Measurements from ENCODE around the gene GAS2. TPM values are rescaled to one million over a fixed set of nuclear protein-coding genes. Genes with fewer than 3 reads are reported as not detected.

GAS2 gene
- under 1 TPM; 0.43 to 0.46 TPM for polyA plus RNA-seq

DNA sequence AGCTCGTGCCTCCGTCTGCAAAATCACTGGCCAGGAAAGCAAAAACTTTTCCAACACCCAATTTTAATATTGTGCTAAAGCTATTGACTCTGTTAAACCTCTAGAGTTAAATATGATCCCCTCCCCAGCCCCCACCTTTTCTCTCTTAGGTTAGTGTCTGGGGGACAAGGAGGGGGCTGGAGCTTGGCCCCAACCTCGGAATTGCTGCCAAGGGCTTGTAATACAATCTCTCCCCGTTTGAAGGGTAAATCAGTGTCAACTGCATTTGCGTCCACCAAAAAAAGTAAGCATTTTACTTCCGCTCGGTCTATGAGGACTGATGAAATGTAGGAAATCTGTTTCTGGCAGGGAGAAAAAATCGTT is at the start of gene GAS2:
GAS2 (plus strand) TSS at position 287 of the 363 bp plus-strand sequence. CDS start 8,259 bp downstream, outside the sequence.
- 5 to 7% methylated on average over 8 of the region's 8 CpGs for WGBS, 2 donors
- Histone ChIP-seq H3K27me3 (ENCODE audit: control insufficient read depth in 1 of 2, insufficient read depth in 2 of 2, low read length in 2 of 2) (peaks cover 0 to 4% of the 10 kb centered on the region in 2 donors), H3K36me3 (ENCODE audit: control insufficient read depth in 2 of 2, insufficient read depth in 2 of 2, low read length in 1 of 2) (no peaks in the 10 kb centered on the region), H3K4me3 (ENCODE audit: low read depth in 1 of 2, low read length in 2 of 2) (peak within 1 kb of the TSS; percentile 39 to 56), H3K27ac (ENCODE audit: low read depth in 2 of 2, low read length in 1 of 2) (no peak within 1 kb of the TSS), H3K9me3 (ENCODE audit: control insufficient read depth in 2 of 2, insufficient read depth in 1 of 2, low read depth in 1 of 2, low read length in 1 of 2) (no peaks in the 10 kb centered on the region), H3K4me1 (ENCODE audit: control insufficient read depth in 2 of 2, insufficient read depth in 2 of 2, low read length in 1 of 2) (peaks cover 2 to 3% of the 10 kb centered on the region in 2 donors)

DNA sequence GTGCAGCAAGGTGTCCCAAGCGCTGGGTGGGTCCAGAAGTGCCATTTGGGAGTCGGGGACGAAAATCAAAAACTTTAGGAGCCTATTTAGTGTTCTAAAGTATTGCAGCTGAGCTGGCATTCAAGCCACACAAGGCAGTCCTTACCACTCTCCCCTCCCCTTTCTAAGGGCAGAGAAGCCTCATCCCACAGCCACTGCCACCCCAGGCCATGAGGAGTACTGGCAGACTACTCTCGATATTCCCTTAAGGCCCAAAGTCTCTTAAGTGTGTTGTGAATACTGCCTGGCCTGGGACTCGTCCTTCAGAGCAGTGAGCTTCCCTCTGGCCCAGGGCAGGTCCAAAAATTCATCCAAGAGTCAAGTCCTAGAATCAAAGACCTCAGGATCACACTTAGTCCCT is 48.5 kb upstream of the GAS2 start:
- no peaks in the 10 kb centered on the region for H3K36me3 ChIP-seq (ENCODE audit: control insufficient read depth in 2 of 2, insufficient read depth in 2 of 2, low read length in 1 of 2)
- WGBS, 2 donors: 88 to 91% methylated on average over 5 of the region's 5 CpGs
- no peaks in the 10 kb centered on the region for H3K4me1 ChIP-seq (ENCODE audit: control insufficient read depth in 2 of 2, insufficient read depth in 2 of 2, low read length in 1 of 2)
- no peak overlapping the region for H3K4me3 ChIP-seq (ENCODE audit: low read depth in 1 of 2, low read length in 2 of 2)
- H3K27me3 ChIP-seq (ENCODE audit: control insufficient read depth in 1 of 2, insufficient read depth in 2 of 2, low read length in 2 of 2): no peaks in the 10 kb centered on the region
- H3K27ac ChIP-seq (ENCODE audit: low read depth in 2 of 2, low read length in 1 of 2): no peak overlapping the region
- H3K9me3 ChIP-seq (ENCODE audit: control insufficient read depth in 2 of 2, insufficient read depth in 1 of 2, low read depth in 1 of 2, low read length in 1 of 2): no peaks in the 10 kb centered on the region

DNA sequence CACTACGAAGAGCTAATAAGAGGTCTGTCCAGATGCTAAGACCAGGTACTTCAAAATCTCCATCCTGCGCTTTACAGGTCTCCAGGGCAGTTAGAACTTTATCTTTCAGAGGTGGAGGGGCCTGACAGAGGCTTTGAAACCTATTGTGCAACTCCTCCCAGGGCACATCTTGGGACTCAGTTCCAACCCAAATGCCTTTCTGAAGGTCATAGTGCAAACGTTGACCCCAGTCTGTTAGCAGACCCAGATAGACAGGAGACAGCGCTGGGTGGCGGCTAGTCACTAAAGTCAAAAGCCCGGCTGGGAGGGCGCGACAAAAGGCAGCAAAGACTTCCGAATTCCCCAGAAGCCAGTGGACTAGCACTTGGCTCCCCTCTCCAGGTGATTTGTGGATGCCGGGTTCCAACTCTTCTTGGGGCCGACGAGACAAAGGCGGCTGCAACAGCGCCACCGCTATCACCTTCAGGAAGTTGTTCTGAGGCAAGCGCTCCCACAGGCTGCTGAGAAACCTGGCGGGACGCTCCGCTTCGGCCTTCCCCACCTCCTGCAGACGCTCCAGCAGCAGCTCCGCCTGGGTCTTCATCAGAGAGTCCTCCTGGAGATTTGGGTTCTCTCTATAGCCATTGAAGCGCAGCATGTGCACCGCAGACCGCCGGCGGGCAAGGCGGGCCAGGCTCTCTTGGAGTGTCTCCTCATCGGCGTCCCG is 41.5 kb upstream of the GAS2 start:
- peak overlapping the region; percentile 94 to 97 for H3K4me3 ChIP-seq (ENCODE audit: low read depth in 1 of 2, low read length in 2 of 2)
- H3K27me3 ChIP-seq (ENCODE audit: control insufficient read depth in 1 of 2, insufficient read depth in 2 of 2, low read length in 2 of 2): no peaks in the 10 kb centered on the region
- peak overlapping the region; percentile 96 to 97 for H3K27ac ChIP-seq (ENCODE audit: low read depth in 2 of 2, low read length in 1 of 2)
- WGBS, 2 donors: 3 to 5% methylated on average over 31 of the region's 31 CpGs
- H3K4me1 ChIP-seq (ENCODE audit: control insufficient read depth in 2 of 2, insufficient read depth in 2 of 2, low read length in 1 of 2): peaks cover 0 to 3% of the 10 kb centered on the region in 2 donors
- no peaks in the 10 kb centered on the region for H3K9me3 ChIP-seq (ENCODE audit: control insufficient read depth in 2 of 2, insufficient read depth in 1 of 2, low read depth in 1 of 2, low read length in 1 of 2)
- no peaks in the 10 kb centered on the region for H3K36me3 ChIP-seq (ENCODE audit: control insufficient read depth in 2 of 2, insufficient read depth in 2 of 2, low read length in 1 of 2)

DNA sequence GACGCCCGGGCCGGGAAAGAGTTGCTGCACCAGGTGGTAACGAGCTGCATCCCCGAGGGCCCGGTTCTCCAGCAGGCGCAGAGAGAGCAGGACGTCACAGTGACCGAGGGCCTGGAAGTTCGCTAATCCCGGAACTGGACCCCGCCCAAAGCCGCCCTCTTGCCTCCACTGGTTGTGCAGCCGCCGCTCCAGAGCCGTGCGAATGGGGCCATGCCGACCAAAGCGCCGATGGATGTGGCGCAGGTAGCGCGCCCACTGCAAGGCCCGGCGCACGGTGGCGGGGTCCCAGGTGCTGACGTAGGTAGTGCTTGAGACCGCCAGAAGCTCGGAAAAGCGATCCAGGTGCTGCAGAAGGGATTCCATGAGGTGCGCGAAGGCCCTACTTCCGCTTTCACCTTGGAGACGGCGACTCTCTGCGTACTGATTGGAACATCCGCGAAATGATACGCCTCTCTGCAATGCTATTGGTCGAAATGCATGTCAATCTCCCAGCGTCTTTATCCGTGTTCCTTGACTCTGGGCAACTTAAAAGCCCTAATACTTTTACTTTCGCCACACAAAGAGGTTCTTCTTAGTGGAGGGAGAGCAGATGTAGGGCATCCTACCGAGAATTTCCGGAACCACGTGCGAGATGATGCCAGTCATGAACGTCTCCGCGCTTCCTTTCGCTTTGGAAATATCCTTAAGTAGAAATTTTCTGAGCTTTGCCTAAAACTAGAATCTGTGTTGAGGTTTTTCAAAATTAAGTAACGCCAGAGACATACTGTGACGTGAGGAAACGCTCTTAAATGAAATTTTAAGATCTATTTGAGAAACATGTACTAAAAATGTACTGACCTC is 40.7 kb upstream of the GAS2 start, which contains the start of gene FANCF:
FANCF (minus strand) TSS at position 376 of the 840 bp plus-strand sequence; CDS start at position 363, 13 bp downstream.
- Histone ChIP-seq H3K27me3 (ENCODE audit: control insufficient read depth in 1 of 2, insufficient read depth in 2 of 2, low read length in 2 of 2) (no peaks in the 10 kb centered on the region), H3K4me1 (ENCODE audit: control insufficient read depth in 2 of 2, insufficient read depth in 2 of 2, low read length in 1 of 2) (peaks cover 0 to 3% of the 10 kb centered on the region in 2 donors), H3K27ac (ENCODE audit: low read depth in 2 of 2, low read length in 1 of 2) (peak within 1 kb of the TSS; percentile 96 to 97), H3K4me3 (ENCODE audit: low read depth in 1 of 2, low read length in 2 of 2) (peak within 1 kb of the TSS; percentile 94 to 97), H3K9me3 (ENCODE audit: control insufficient read depth in 2 of 2, insufficient read depth in 1 of 2, low read depth in 1 of 2, low read length in 1 of 2) (no peaks in the 10 kb centered on the region), H3K36me3 (ENCODE audit: control insufficient read depth in 2 of 2, insufficient read depth in 2 of 2, low read length in 1 of 2) (no peaks in the 10 kb centered on the region)
- 1% methylated on average over 55 of the region's 55 CpGs for WGBS, 2 donors

DNA sequence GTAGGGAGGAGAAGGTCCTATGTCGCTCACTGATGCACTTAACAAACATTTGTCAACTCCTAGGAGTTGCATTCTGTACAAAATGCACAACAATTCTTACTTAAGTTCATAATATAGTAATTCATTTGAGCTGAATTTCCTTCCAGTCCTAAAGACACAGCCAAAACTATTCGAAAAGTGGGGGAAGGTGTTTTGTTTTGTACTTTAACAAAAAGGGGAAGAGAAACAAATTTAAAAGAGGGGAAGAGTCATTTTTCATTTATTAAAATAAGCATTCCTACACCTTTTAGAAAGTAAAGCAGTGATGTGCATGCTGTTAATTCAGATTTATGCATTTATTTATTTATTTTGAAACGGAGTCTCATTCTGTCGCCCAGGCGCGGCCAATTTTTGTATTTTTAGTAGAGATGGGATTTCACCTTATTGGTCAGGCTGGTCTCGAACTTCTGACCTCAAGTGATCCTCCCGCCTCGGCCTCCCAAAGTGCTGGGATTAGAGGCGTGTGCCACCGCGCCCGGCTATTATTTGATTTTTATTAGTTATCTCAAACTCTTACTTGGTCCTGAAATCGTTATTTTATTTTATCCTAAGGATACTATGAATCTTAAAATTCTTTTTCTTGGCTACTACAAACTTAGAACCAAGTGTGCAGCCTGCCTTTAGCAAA is 39.7 kb upstream of the GAS2 start:
- 92 to 96% methylated on average over 14 of the region's 14 CpGs for WGBS, 2 donors
- peaks cover 0 to 3% of the 10 kb centered on the region in 2 donors for H3K4me1 ChIP-seq (ENCODE audit: control insufficient read depth in 2 of 2, insufficient read depth in 2 of 2, low read length in 1 of 2)
- H3K27ac ChIP-seq (ENCODE audit: low read depth in 2 of 2, low read length in 1 of 2): no peak overlapping the region
- no peaks in the 10 kb centered on the region for H3K9me3 ChIP-seq (ENCODE audit: control insufficient read depth in 2 of 2, insufficient read depth in 1 of 2, low read depth in 1 of 2, low read length in 1 of 2)
- H3K4me3 ChIP-seq (ENCODE audit: low read depth in 1 of 2, low read length in 2 of 2): no peak overlapping the region
- H3K27me3 ChIP-seq (ENCODE audit: control insufficient read depth in 1 of 2, insufficient read depth in 2 of 2, low read length in 2 of 2): no peaks in the 10 kb centered on the region
- no peaks in the 10 kb centered on the region for H3K36me3 ChIP-seq (ENCODE audit: control insufficient read depth in 2 of 2, insufficient read depth in 2 of 2, low read length in 1 of 2)

DNA sequence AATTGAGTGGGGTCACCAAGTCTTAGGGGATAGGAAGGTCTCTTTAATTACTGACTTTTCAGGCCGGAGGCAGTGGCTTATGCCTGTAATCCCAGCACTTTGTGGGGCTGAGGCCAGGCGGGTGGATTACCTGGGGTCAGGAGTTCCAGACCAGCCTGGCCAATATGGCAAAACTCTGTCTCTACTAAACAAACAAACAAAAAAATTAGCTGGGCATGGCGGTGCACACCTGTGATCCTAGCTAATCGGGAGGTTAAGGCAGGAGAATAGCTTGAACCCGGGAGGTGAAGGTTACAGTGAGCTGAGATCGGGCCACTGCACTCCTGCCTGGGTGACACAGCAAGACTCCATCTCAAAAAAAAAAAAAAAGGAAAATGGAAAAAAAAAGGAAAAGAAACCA is 39.0 kb upstream of the GAS2 start:
- Histone ChIP-seq H3K27me3 (ENCODE audit: control insufficient read depth in 1 of 2, insufficient read depth in 2 of 2, low read length in 2 of 2) (no peaks in the 10 kb centered on the region), H3K27ac (ENCODE audit: low read depth in 2 of 2, low read length in 1 of 2) (no peak overlapping the region), H3K4me3 (ENCODE audit: low read depth in 1 of 2, low read length in 2 of 2) (no peak overlapping the region), H3K9me3 (ENCODE audit: control insufficient read depth in 2 of 2, insufficient read depth in 1 of 2, low read depth in 1 of 2, low read length in 1 of 2) (no peaks in the 10 kb centered on the region), H3K4me1 (ENCODE audit: control insufficient read depth in 2 of 2, insufficient read depth in 2 of 2, low read length in 1 of 2) (peaks cover 0 to 3% of the 10 kb centered on the region in 2 donors), H3K36me3 (ENCODE audit: control insufficient read depth in 2 of 2, insufficient read depth in 2 of 2, low read length in 1 of 2) (no peaks in the 10 kb centered on the region)
- WGBS, 2 donors: 96 to 97% methylated on average over 6 of the region's 6 CpGs

DNA sequence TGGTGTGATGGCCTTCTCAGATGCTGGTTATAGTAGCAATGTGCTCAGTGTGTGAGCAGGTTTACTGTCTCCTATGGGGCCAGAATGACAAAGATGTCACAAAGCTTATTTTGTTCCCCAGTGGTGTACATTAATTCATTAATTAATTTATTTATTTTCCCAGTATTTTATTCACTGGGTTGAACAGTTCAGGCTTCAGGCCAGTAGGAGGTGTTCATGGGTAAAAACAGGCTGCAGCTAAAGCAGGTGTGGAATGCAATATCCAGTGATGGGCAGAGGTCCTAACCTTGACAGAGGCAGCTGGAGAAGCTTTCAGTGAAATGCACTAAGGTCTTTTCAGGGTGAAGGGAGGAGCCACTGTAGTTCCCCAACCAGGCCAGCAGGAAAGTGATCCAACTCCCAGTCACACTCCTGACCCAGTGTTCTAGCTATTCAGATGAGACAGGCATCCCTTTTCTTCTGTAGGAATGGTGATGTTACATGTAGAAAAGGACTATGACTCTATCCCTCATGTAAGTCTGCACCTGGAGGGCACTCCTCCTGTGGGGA is 33.0 kb upstream of the GAS2 start:
- no peaks in the 10 kb centered on the region for H3K4me1 ChIP-seq (ENCODE audit: control insufficient read depth in 2 of 2, insufficient read depth in 2 of 2, low read length in 1 of 2)
- no peaks in the 10 kb centered on the region for H3K27me3 ChIP-seq (ENCODE audit: control insufficient read depth in 1 of 2, insufficient read depth in 2 of 2, low read length in 2 of 2)
- no peaks in the 10 kb centered on the region for H3K36me3 ChIP-seq (ENCODE audit: control insufficient read depth in 2 of 2, insufficient read depth in 2 of 2, low read length in 1 of 2)
- H3K27ac ChIP-seq (ENCODE audit: low read depth in 2 of 2, low read length in 1 of 2): no peak overlapping the region
- H3K4me3 ChIP-seq (ENCODE audit: low read depth in 1 of 2, low read length in 2 of 2): no peak overlapping the region
- H3K9me3 ChIP-seq (ENCODE audit: control insufficient read depth in 2 of 2, insufficient read depth in 1 of 2, low read depth in 1 of 2, low read length in 1 of 2): no peaks in the 10 kb centered on the region

DNA sequence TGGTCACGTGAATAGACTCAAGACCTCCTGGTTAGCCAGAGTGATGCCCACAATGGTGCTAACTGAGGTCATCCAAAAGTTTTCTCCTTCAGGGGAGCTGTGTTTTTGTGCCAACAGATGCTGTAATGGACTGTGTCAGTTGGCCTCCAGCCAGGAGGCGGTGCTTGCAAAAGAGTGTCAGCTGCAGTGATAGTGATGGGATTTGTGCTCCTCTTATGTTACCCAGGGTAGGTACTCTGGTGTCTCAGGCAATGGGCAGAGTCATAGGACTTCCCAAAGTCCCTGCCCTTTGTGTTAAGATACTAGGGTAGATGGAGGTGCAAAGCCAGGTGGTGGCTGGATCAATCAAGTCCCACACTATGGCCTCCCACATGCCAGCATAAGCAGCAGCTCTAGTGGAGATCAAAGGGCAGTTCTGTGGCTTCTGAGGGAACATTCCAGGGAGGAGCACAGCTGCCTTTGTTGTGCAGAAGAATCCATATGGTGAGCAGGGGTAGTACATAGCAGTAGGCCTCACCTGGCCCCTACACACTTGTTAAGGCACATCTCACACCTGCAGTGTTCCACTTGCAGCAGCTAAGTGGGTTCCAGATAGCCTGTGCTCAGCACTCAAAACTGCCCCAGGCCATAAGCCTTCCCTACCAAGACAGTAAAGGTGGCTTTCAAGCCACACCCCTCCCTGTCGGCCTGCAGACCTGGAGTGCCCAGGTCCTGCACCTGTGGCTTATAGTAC is 31.3 kb upstream of the GAS2 start:
- H3K9me3 ChIP-seq (ENCODE audit: control insufficient read depth in 2 of 2, insufficient read depth in 1 of 2, low read depth in 1 of 2, low read length in 1 of 2): no peaks in the 10 kb centered on the region
- no peak overlapping the region for H3K4me3 ChIP-seq (ENCODE audit: low read depth in 1 of 2, low read length in 2 of 2)
- H3K36me3 ChIP-seq (ENCODE audit: control insufficient read depth in 2 of 2, insufficient read depth in 2 of 2, low read length in 1 of 2): no peaks in the 10 kb centered on the region
- no peaks in the 10 kb centered on the region for H3K27me3 ChIP-seq (ENCODE audit: control insufficient read depth in 1 of 2, insufficient read depth in 2 of 2, low read length in 2 of 2)
- H3K4me1 ChIP-seq (ENCODE audit: control insufficient read depth in 2 of 2, insufficient read depth in 2 of 2, low read length in 1 of 2): no peaks in the 10 kb centered on the region
- no peak overlapping the region for H3K27ac ChIP-seq (ENCODE audit: low read depth in 2 of 2, low read length in 1 of 2)
- WGBS, 2 donors: 77 to 79% methylated on average over 3 of the region's 3 CpGs

DNA sequence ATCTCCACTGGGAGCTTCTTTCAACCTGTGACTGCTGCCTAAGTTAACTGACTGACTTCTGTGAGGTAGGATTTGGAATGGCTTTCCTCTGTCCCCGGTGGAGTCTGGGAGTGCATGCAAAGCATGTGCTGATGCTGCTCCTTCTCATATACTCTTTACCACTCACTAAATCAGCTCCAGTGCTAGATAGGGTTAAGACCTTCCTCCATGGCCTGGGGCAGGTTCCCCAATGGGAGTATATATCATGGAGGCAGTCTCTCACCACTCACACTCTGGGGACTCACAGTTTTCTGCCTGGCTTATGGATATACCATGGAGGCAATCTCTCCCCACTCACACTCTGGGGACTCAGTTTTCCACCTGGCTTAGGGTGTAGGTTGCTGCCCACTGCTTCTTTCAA is 30.7 kb upstream of the GAS2 start:
- Histone ChIP-seq H3K36me3 (ENCODE audit: control insufficient read depth in 2 of 2, insufficient read depth in 2 of 2, low read length in 1 of 2) (no peaks in the 10 kb centered on the region), H3K4me1 (ENCODE audit: control insufficient read depth in 2 of 2, insufficient read depth in 2 of 2, low read length in 1 of 2) (no peaks in the 10 kb centered on the region), H3K9me3 (ENCODE audit: control insufficient read depth in 2 of 2, insufficient read depth in 1 of 2, low read depth in 1 of 2, low read length in 1 of 2) (no peaks in the 10 kb centered on the region), H3K4me3 (ENCODE audit: low read depth in 1 of 2, low read length in 2 of 2) (no peak overlapping the region), H3K27ac (ENCODE audit: low read depth in 2 of 2, low read length in 1 of 2) (no peak overlapping the region), H3K27me3 (ENCODE audit: control insufficient read depth in 1 of 2, insufficient read depth in 2 of 2, low read length in 2 of 2) (no peaks in the 10 kb centered on the region)
- WGBS, 2 donors: 0 to 11% methylated on average over 1 of the region's 1 CpG

Data from esophagus (tissue), 2 donors.